HG03196 (cell line): ENCODE results near the gene CD2AP.
"Not testable (repeated sequence)": the region's sequence is repeated elsewhere in the genome, so short reads cannot be mapped to it uniquely, and the experiment has no call there.

Source experiments
- ATAC-seq: cut with Tn5 transposase; IDR thresholded peaks from one replicate; pipeline ENCODE4 v1.9.1; 2021; ENCODE audit not compliant: unreplicated experiment

Gene CD2AP

DNA sequence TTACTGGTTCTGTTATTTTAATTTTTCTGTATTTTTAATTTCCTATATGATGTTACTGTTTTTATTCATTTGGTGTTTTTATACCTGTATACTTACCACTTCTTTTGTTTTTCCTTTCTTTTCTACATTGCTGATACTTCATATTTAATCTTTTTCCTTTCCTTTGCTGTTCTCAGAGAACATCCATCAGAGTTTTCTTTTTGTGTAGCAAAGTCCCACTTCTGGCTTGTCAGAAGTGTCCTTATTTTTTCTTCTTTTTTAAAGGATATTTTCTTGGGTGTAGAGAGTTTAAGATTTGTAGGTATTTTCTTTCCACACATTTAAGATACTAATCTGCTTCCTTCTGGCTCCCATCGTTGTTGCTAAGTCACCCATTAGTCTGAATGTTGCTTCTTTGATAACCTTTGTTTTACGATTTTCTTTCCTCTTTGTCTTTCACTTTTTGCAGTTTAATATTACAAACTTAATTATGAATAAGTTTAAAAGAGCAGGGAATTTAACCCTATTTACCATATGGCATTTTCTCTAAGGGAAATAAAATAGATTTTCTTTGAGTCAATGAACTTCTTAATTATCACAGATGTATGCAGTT, 18.5 kb downstream of the CD2AP start:
- ATAC-seq: no peak

DNA sequence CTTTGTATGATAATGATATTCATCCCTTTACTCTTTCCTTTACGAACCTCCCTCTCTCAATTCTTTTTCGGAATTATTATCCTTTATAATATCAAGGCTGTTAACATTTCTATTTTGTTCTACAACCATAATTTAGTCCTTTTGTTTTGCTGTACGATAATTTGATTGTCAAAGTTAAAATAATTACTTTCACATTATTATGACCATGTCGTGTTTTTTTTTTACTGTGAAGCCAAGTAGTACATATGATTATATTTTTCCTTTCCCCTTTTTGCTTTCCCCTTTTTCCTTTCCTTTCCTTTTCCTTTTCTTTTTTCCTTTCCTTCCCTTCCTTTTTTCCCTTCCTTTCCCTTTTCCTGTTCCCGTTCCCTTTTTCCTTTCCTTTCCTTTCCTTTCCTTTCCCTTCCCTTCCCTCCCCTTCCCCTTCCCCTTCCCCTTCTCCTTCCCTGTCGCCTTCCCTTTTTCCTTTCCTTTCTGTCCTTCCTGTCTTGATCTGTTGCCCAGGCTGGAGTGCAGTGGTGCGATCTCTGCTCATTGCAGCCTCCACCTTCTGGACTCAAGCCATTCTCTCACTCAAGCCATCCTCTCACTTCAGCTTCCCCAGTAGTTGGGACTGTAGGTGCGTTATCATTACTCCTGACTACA, 19.5 kb downstream of the CD2AP start:
- no peak for ATAC-seq

DNA sequence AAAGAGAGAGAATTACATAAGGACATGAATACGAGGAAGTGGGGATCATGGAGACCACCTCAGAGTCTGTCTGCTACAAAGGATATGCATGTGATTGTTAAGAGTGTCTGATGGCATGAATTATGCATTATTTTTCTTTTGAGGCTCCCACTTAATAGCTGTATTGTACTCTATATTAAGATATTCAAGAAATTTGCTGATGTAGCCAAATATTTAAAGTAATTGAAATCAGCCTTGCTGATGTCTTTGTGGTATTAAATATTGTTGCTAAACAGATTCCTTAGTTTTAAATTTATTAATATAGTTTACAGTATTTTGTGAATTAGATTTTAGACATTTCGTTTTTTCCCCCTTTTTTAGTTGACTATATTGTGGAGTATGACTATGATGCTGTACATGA, 25.3 kb downstream of the CD2AP start:
- no peak for ATAC-seq

DNA sequence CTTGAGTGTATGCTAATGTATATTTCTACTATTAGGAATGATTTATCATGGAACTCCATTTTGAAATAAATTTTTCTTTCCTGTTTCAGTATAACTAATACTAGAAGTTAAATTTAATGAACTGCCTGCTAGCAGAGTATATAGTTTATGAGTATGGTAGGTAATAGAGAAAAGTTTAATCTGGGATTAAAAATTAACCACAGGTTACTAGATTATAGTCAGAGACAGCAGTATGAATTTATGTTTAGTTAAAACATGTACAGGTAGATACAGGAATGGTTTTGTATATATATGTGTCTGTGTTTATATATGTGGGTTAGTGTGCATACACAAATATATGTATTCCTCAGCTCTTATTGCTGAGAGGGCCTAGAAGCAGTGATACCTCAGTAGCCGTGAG, 32.3 kb downstream of the CD2AP start:
- ATAC-seq: no peak

DNA sequence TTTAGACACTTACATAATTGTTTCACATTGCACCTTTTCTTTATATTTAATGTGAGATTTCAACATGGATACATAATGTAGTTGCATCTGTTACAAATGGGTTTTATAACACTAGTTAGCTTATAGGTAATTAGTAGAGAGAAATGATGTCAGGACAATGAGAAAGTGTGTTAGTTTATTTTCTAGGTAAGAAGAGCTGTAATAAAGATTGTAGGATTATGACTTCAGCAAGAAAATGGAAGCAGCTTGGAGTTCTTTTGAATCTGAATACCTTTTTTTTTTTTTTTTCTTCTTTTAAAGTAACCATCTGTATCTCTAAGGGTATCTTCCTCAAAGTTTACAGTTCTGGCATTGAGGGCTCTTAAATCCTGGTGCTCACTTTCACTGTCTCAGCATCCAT, 35.3 kb downstream of the CD2AP start:
- ATAC-seq: no peak

DNA sequence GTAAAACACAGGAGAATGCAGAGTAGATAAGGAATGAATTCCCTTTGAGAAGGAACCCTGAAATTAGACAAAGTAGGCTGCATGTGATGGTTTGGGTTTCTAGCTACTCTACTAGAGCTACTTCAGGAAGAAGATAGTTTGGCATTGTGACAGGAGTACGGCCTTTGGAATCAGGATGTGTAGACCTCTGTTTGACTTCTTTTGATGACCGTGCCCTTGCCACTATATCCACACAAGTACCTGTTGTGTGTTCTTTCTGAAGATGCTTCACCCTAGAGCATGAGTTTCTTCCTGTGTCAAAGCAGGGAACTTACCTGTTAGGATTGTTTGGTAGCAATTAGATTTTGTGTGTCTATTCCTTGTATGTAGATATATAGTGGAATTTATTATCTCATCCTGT, 41.7 kb downstream of the CD2AP start:
- ATAC-seq: no peak

DNA sequence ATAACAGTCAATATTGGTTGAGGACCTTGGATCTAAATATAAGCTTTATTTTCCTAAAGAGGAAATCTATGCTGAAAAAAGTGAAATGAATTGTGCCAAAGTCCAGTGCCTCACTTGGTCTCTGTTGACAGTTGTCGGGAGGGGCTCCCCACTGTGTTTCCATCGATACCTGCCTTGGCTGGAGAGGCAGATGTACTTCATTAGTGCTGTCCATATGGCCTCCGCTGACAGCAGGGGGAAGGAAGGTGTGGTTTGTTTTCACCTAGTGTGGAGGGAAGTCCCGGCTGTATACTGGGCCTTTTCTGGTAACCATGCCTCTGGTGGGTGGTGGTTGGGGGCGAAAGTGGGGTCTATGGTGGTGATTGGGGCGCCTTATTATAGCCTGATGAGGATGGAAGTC, 42.7 kb downstream of the CD2AP start:
- ATAC-seq: no peak

DNA sequence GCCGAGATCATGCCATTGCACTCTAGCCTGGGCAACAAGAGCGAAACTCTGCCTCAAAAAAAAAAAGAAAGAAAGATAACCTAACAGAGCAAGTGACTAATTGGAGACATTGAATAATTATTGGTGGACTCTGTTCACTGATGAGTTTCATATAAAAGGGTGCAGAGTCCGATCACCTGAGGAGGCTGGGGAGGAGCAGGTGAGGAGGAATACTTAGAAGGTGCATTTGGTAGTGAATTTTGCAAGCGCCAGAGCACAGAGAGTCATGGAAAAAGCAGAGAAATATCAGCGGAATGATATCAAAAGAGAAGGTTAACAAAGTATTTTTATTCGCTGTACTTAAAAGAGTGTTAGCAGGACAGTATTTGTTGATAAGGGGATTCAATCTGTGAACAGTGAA, 44.4 kb downstream of the CD2AP start:
- no peak for ATAC-seq

DNA sequence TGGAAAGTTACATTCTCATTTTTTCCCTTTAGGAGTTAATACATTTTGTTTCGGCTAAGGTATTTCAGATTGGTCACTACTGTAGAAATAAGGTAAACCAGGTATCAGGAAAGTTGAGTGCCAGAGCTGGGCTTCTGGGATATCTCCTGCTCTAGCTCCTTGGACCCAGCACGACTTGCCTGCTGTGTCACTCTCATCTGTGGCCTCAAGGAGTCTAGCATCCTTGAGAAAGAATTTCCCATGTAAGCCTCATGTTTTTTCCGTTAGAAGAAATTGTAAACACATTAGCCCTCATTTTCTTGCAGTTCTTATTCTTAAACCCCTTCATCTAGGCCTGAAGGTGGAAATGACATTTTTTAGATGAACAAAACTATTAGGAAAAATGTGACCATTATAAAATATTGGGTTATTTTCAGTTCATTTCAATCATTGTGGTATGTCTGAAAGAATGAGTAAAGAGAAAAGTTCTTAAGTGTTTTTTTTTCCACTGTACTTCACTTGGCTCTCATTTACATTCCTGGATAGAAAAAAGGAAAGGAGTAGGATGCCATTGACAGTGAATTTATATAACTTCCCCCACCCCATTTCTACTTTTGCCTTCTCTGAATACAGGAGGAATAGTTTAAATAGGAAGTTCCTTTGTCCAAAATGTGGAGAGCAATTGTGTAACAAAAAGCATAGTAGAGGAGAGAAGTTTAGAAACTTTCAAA, 46.7 kb downstream of the CD2AP start:
- ATAC-seq: no peak

DNA sequence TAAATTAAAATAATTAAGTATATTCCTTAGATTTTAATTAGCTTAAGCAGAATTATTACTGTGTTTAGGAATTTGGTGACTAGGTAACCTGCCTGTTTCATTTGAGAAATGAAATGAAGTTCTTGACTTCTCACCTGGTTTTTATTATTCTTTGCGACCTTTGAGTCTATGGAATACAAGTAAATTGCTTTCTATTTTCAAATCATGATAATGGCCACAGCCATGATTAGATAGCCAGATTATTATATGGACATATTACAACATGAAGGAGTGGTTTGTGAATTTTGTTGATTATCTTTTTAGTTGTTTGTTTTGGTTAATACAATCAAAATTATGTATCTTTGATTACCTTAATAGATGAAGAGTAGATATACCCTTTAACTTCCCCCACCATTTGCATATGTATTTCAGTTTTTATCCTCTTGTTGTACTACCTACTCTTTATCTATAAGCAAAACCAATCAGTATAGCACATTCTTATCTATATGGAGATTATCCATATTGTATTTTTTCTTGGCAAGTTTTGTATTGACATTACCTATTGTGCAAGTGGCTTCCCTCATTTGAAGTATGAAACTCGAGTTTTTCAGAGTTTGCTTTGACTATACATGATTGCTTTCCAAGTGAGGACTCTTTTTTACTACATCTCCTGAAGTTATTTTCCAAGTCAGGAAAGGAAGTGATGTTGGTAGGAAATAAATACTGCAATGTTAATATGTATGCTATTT, 47.9 kb downstream of the CD2AP start:
- no peak for ATAC-seq

DNA sequence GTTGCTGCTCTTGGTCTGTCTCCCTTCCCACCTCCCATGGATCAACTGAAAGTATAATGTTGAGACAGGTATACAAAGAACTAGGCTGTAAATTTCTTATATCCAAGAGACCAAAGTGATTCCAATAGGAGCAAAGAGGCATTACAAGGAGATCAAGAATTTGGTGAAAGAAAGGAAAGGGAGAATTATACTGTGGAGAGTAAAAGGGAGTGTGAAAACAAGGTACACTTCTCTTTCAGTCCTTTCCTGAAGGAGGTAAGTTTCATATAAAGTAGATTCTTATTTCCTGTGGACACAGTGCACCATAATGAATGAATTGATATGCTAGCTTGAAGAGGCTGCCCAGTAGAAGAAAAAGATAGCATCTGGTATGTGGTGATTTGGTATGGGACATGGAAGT, 49.7 kb downstream of the CD2AP start:
- no peak for ATAC-seq

DNA sequence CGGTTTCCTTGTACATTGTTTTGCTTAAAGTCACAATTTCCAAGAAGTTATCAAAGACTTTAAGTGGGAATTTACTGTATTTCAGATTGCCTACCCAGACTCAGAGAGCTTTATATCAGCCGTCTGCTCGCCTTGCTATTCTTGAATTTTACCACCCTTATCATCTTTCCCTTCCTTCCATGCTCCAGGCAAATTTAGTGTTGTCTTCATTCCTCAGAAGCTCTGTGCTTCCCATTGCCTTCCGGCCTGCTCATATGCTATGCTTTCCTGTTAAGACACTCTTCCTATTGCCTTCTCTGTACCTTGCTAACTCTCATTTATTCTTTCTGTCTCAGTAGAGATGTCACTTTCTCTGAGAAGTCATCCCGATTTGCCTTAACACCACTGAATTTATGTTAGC, 52.1 kb downstream of the CD2AP start:
- no peak for ATAC-seq

DNA sequence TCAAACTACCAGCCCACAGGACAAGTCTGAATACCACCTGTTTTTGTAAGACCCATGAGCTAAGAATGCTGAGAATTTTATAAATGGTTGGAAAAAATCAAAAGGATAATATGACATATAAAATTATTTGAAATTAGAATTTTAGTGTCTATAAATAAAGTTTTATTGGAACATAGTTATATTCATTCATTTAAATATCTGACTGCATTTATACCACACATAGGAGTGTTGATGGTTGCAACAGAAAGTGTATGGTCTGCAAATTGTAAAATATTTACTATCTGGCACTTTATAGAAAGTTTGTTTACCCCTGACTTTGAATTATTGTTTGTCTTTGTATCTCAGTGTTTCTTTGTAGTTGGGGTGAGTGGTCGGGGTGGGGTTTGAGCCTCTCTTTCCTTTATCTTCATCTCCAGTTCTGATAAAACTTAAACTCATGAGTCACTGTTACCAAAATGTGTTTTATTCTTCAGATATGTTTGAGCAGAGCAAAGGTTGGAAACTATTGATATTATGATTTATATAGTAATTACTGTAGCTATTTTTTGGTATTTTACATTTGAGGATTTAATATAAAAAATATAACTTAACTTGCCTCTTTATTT, 55.5 kb downstream of the CD2AP start:
- no peak for ATAC-seq

DNA sequence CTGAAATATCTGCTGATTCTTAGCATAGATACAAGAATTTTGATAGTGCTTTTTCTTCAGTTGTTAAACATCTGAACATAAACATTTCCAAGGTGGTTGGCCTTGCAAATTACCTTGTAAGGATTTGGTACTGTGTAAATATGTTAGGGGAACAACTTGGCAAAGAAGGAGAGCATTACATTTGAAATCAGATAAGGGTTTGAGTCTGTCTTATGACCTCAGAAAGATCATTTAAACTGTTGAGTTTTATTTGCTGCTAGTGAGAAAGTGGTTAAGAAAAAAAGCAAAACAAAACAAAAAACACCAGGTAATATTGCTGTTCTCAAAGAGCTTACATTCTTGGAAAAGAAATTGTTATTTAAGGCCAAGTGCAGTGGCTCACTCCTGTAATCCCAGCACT, 56.5 kb downstream of the CD2AP start:
- no peak for ATAC-seq

DNA sequence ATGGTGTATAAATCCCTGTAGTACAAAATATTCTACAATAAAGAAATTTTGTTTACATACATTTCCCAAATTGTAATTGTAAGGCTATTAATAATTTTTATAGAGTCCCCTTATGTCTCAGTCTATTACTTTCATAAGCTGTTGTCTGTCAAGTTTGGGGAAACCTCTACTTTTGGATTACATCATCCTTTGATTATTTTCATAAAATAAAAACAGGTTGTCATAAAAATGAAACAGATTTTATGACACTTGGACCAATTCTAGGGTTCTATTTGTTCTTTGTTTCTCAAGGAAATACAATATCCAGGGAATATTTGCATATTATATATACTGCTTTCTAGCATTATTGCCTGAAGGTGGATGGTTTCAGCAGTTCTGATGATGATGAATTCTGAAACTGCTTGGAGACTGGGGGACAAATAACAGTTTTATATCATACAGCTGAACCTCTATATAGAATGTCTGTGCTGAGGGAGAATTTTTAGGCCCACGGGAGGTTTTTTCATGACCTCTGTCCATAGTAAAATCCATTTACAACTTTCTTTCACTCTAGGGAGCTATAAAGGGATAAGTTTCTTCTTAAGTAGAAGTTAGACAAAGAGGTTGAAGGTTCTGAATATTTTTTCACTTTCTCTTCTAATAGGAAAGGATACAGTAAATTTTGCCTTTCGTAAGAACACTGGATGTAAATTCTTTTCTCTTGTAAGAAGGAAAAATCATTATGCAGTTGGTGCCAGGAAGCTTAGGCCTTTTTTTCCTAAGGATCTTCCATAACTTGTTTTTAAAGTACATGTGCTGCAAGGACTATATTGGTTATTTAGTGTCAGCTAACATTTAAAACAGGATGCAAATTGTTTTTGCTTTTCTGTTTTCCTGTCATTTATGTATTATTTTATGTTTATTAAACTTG, 58.0 kb downstream of the CD2AP start:
- no peak for ATAC-seq

DNA sequence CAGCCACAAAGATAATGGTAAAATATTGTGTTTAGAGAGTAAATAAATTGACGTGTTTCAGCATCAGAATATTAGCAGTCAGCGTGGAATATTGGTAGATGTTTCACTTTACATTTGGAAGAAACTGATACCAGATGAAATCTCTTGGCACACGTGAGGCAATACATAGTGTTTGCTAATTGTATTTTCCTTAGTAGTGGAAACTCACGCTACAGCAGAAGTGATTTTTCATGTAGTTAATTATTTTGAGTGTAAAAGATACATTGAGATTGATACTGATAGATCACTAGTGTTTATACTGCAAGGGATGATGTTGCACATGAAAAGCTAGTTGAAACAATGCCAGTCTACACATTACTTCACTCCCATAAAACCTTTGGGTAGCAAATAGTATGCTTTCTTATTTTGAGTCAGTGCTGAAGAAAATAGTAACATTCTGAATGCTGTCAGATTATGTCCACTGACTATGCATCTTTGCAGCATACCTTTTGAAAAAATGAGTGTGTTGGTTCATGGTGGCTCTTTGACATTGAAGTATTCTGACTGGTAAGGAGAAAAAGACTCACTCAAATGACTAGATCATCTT, 59.3 kb downstream of the CD2AP start:
- ATAC-seq: no peak

DNA sequence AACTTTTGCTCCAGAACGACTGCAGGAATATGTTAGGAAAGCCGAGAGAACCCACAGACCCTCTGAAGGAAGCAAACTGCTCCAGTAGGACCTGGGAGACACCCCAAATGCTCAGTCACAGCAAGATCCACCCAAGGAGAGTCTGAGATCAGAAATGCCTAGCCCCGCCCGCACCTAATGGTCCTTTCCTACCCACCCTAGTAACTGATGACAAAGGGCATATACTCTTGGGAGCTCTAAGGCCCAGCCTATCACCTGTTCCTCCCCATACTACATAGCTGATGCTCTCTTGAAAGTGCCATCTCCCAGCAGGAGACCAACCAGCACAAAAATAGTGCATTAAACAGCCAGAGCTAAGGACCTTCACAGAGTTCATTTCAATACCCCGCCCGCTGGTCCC, 67.6 kb downstream of the CD2AP start:
- no peak for ATAC-seq

DNA sequence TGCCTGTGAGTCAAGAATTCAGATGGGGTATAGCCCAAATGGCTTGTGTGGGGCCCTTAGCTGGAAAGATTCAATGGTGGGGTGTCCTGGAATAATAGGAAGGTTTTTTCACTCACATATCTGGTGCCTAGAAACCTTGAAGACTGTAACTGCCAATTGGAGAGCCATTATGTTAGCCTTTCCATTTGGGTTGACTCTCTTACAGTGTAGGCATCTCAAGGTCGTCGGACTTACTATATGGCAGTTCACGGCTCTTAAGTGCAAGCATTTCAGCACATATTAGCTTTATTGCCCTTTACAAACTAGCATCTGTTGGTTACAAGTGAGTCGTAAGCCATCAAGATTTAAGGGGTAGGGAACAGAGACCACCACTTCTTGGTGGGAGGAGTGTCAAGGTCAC, 74.1 kb downstream of the CD2AP start:
- ATAC-seq: no peak

DNA sequence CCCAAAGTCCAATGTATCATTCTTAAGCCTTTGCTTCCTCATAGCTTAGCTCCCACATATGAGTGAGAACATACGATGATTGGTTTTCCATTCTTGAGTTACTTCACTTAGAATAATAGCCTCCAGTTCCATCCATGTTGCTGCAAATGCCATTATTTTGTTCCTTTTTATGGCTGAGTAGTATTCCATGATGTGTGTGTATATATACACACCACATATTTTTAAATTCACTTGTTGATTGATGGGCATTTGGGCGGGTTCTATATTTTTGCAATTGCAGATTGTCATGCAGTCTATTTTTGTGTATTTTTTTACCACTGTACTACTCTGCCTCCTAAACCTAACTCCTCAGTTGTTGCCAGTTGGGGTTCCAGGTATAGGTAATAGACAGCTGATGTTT, 74.7 kb downstream of the CD2AP start:
- no peak for ATAC-seq

DNA sequence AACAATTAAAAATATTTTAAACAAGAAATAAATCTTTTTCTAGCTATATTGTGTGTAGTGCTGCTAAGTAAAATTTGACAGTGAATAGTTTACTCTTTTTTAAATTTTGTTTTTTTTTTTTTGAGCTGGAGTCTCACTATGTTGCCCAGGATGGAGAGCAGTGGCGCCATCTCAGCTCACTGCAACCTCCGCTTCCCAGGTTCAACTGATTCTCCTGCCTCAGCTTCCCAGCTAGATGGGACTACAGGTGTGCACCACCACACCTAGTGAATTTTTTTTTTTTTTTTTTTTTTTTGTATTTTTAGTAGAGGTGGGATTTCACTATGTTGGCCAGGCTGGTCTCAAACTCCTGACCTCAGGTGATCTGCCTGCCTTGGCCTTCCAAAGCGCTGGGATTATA, 75.7 kb downstream of the CD2AP start:
- not testable (repeated sequence) for ATAC-seq
